HepG2 (cell line): ENCODE measurements around the gene PRKAR2A. TPM values are rescaled to one million over a fixed set of nuclear protein-coding genes. Genes with fewer than 3 reads are reported as not detected.

Source experiments
- ATAC-seq: fragments of 200-7000 bp; cut with Tn5 transposase; 3 replicates; pipeline ENCODE4 v1.9.1; 2020; ENCODE audit warnings: mild to moderate bottlenecking, moderate library complexity
- BruUV-seq: library from RNA; stranded (reverse); fragments of 400-500 nt; replicated peaks from 2 replicates; lab custom pipeline; 2021; lab: Mats Ljungman, UMichigan
- CTCF ChIA-PET: fragments of 300-600 bp; formaldehyde crosslinking; extraction: SDS; loops from one replicate; lab custom pipeline; 2021; ENCODE audit warnings: low total read pairs, inconsistent platforms, low intra/inter-chr PET ratio; lab: Yijun Ruan, JAX
- POLR2A ChIA-PET: fragments of 350-600 bp; sonication (Branson Sonifier 250); formaldehyde crosslinking; loops from one replicate; lab custom pipeline; 2020; ENCODE audit warnings: antibody characterized with exemption, inconsistent platforms; lab: Yijun Ruan, JAX
- DNase-seq: peaks from one replicate; pipeline ENCODE4 v3.0.0-alpha.2; 2015; ENCODE audit warnings: low spot score
- FAIRE-seq: peaks from 3 replicates; lab custom pipeline; 2011; peaks lifted over from hg19 to GRCh38; lab: Jason Lieb, UNC
- H2AFZ ChIP-seq: one replicate; pipeline ENCODE4 v1.6.1; 2011; ENCODE audit warnings: low read length, inconsistent platforms
- H3K27ac ChIP-seq: fragments of 300-600 bp; 3 replicates; pipeline ENCODE4 v1.8.0; 2011; ENCODE audit warnings: mixed run types, mild to moderate bottlenecking, mixed read lengths, low read length, inconsistent platforms; ENCODE audit not compliant: insufficient read depth; ENCODE audit errors: extremely low read length
- H3K27me3 ChIP-seq, 2 experiments: fragments of 200-600 bp in 1 of 2; 2 replicates in 1 of 2; 3 replicates in 1 of 2; pipeline versions ENCODE4 v1.6.0 to v1.8.0; 2011; ENCODE audit warnings: low read length in 2 of 2, mild to moderate bottlenecking in 2 of 2, moderate library complexity in 2 of 2, inconsistent platforms in 1 of 2; ENCODE audit not compliant: insufficient read depth in 2 of 2, control insufficient read depth in 1 of 2
- H3K36me3 ChIP-seq, 2 experiments: fragments of 200-600 bp in 1 of 2; replicated peaks in 1 of 2; 2 replicates in 1 of 2; 3 replicates in 1 of 2; pipeline versions ENCODE4 v1.5.1 to v1.8.0; 2011; ENCODE audit warnings: low read length in 2 of 2, inconsistent platforms in 1 of 2; ENCODE audit not compliant: insufficient read depth in 2 of 2, control insufficient read depth in 1 of 2
- H3K4me1 ChIP-seq: 2 replicates; pipeline ENCODE4 v1.5.1; 2012; ENCODE audit warnings: low read length, inconsistent platforms; ENCODE audit not compliant: insufficient read depth
- H3K4me2 ChIP-seq: 2 replicates; pipeline ENCODE4 v1.6.0; 2011; ENCODE audit warnings: low read depth, low read length, inconsistent platforms
- H3K4me3 ChIP-seq, 3 experiments: fragments of 200-600 bp in 1 of 3; sonication (generic), shearing (Covaris generic) in 1 of 3; replicated peaks in 1 of 3; 2 replicates each; pipeline ENCODE4 v1.5.1; 2011 to 2016; ENCODE audit warnings: low read length in 3 of 3, inconsistent platforms in 2 of 3, low read depth in 2 of 3, mild to moderate bottlenecking in 2 of 3, control low read depth in 1 of 3, mixed read lengths in 1 of 3; ENCODE audit not compliant: insufficient read depth in 1 of 3
- H3K79me2 ChIP-seq: one replicate; pipeline ENCODE4 v1.6.1; 2011; ENCODE audit warnings: low read length, inconsistent platforms; ENCODE audit not compliant: insufficient read depth
- H3K9ac ChIP-seq: 2 replicates; pipeline ENCODE4 v1.6.0; 2011; ENCODE audit warnings: mild to moderate bottlenecking, low read depth, low read length, inconsistent platforms; ENCODE audit not compliant: insufficient read depth
- H3K9me3 ChIP-seq: 2 replicates; pipeline ENCODE4 v1.5.1; 2012; ENCODE audit warnings: mild to moderate bottlenecking, low read length
- H4K20me1 ChIP-seq: 2 replicates; pipeline ENCODE4 v1.6.0; 2011; ENCODE audit warnings: inconsistent platforms, mild to moderate bottlenecking, low read length, moderate library complexity; ENCODE audit not compliant: insufficient read depth
- CENPT ChIP-seq: sonication (generic); formaldehyde crosslinking; IDR thresholded peaks from 2 replicates; pipeline ENCODE4 v1.8.0; 2022; ENCODE audit warnings: low read depth, mild to moderate bottlenecking, moderate library complexity, missing genetic modification reagents
- FOXP1 ChIP-seq, 2 experiments: fragments of 450-650 bp in 1 of 2; IDR thresholded peaks; 2 replicates each; pipeline ENCODE4 v1.6.1; 2017 to 2018; ENCODE audit warnings: antibody characterized with exemption in 1 of 2
- MIER3 ChIP-seq: IDR thresholded peaks from 2 replicates; pipeline ENCODE4 v1.6.1; 2016; ENCODE audit warnings: missing compliant biosample characterization, borderline replicate concordance
- NFE2L1 ChIP-seq: sonication (generic); formaldehyde crosslinking; IDR thresholded peaks from 2 replicates; pipeline ENCODE4 v1.4.0; 2020; ENCODE audit warnings: missing genetic modification reagents, mild to moderate bottlenecking, borderline replicate concordance
- NFYC ChIP-seq: IDR thresholded peaks from 2 replicates; pipeline ENCODE4 v1.6.1; 2016; ENCODE audit warnings: missing genetic modification reagents, missing compliant biosample characterization
- SNRNP70 ChIP-seq: fragments of 200-400 bp; formaldehyde crosslinking; IDR thresholded peaks from 2 replicates; pipeline ENCODE4 v1.6.1; 2017; ENCODE audit warnings: mild to moderate bottlenecking, low read depth, low read length, moderate library complexity
- SOX13 ChIP-seq, 3 experiments: fragments of 450-650 bp in 1 of 3; sonication (generic) in 1 of 3; formaldehyde crosslinking in 1 of 3; IDR thresholded peaks in 2 of 3; conservative IDR thresholded peaks in 1 of 3; 2 replicates each; pipeline versions ENCODE4 v1.5.0 to v1.6.1; 2016 to 2020; ENCODE audit warnings: antibody characterized with exemption in 1 of 3, mild to moderate bottlenecking in 1 of 3, missing compliant biosample characterization in 1 of 3, missing genetic modification reagents in 1 of 3, moderate library complexity in 1 of 3
- SOX5 ChIP-seq: IDR thresholded peaks from 2 replicates; pipeline ENCODE4 v1.6.1; 2016; ENCODE audit warnings: borderline replicate concordance
- ZBTB38 ChIP-seq: sonication (generic); formaldehyde crosslinking; IDR thresholded peaks from 2 replicates; pipeline ENCODE4 v1.5.1; 2020; ENCODE audit warnings: mild to moderate bottlenecking, missing genetic modification reagents
- ZNF3 ChIP-seq: IDR thresholded peaks from 2 replicates; pipeline ENCODE4 v1.7.0; 2017; ENCODE audit warnings: inconsistent platforms
- ZNF441 ChIP-seq: sonication (generic); formaldehyde crosslinking; IDR thresholded peaks from 2 replicates; pipeline ENCODE4 v1.7.0; 2021; ENCODE audit warnings: missing genetic modification reagents, borderline replicate concordance
- ZNF713 ChIP-seq: sonication (generic); formaldehyde crosslinking; IDR thresholded peaks from 2 replicates; pipeline ENCODE4 v1.4.0; 2020; ENCODE audit warnings: mild to moderate bottlenecking, missing genetic modification reagents
- WGBS: methylation state at CpG from one replicate; pipeline ENCODE4 v1.1.6; 2017; ENCODE audit warnings: low lambda C conversion rate; 5-methylcytosine and 5-hydroxymethylcytosine counted together
- in situ Hi-C: cut with HindIII; loops from 2 replicates; pipeline ENCODE4 v1.10.0; 2017; ENCODE audit warnings: low pct_unique_long_range_greater_than_20kb; ENCODE audit not compliant: extremely low pct_ligation_motif_present
- intact Hi-C: fragments of 100-400 bp; cut with micrococcal nuclease; formaldehyde crosslinking; loops from one replicate; pipeline ENCODE4 v1.10.0; 2022; ENCODE audit not compliant: unreplicated experiment
- polyA plus RNA-seq, 8 experiments: library from polyadenylated mRNA; depleted of rRNA in 3 of 8; stranded (reverse) in 7 of 8; unstranded in 1 of 8; fragments of >200 nt; fragmentation: Illumina TruSeq in 4 of 8; extraction: Trizol in 4 of 8; gene quantifications; 2 replicates each; pipeline versions ENCODE4 v1.2.1 to v1.2.3, GENCODE V29; 2011 to 2016; ENCODE audit warnings: low read depth in 4 of 8, missing spikeins in 1 of 8, mixed read lengths in 1 of 8; ENCODE audit not compliant: insufficient read depth in 1 of 8
- total RNA-seq, 5 experiments: library from RNA; depleted of rRNA; stranded (reverse); fragments of >200 nt; fragmentation: Illumina TruSeq; extraction: Trizol; gene quantifications; 2 replicates each; pipeline ENCODE4 v1.2.3, GENCODE V29; 2016; ENCODE audit warnings: low read depth in 1 of 5
- TF ChIP-seq, protein P1 (sequence below): sonication (generic); formaldehyde crosslinking; IDR thresholded peaks from 2 replicates; pipeline ENCODE4 v1.4.0; 2020; ENCODE audit warnings: missing genetic modification reagents
- TF ChIP-seq, protein P2 (sequence below): sonication (generic); formaldehyde crosslinking; IDR thresholded peaks from 2 replicates; pipeline ENCODE4 v1.4.0; 2020; ENCODE audit warnings: missing genetic modification reagents

PRKAR2A gene
- total and polyA plus RNA-seq, 2 of the 13 experiments (the other 11 are each of a cell fraction or from before 2014, with no cell fraction given), result 11.8 to 29.2 TPM

DNA sequence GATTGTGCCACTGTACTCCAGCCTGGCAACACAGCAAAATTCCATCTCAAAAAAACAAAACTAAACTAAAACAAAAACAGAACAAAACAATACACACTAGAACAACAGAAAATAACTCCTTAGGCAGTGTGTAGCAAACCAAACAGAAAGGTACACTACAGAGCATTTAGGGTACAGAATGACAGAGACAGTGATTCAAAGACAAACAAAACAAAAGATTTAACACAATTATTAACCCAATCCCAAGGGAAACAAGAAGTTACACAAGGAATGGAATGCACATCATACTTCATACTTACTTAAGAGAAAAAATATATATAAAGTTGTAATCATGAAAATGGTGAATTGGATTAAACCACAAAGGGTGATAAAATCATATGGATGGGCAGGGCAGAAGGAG, 38.1 kb upstream of the PRKAR2A start:
- intact Hi-C loops, result no loop called here
- ChIA-PET POLR2A (interaction anchor here (0.8 to 3.2 kb wide), 2 partner anchors 12 to 13 kb away, joined by 3 to 22 read pairs; partner anchors contain the start of gene SLC25A20), CTCF (no interaction called here)
- H3K79me2 ChIP-seq, result no peaks in the 10 kb centered on the region
- in situ Hi-C loops, result no loop called here
- FAIRE-seq (no peak), DNase-seq (no peak), ATAC-seq (peak; percentile 69)
- no peaks in the 10 kb centered on the region for H3K9me3 ChIP-seq
- H3K9ac ChIP-seq, result no peak overlapping the region
- H3K36me3 ChIP-seq, result peaks cover 0 to 4% of the 10 kb centered on the region in 2 experiments; a peak in 1 of 5 replicates
- no peaks in the 10 kb centered on the region for H4K20me1 ChIP-seq
- TF ChIP-seq ZNF3 (CRISPR knock-in tag), result no peak
- 0 out of 2 replicates have a peak, but pooled peaks have one; percentile 40 for TF ChIP-seq SOX5 (CRISPR knock-in tag)
- no peak for TF ChIP-seq CENPT (CRISPR knock-in tag)
- no peak for TF ChIP-seq ZNF713 (CRISPR knock-in tag)
- TF ChIP-seq SOX13 (IDR thresholded peaks at IDR 0.05), result no peak
- peak in 1 of 2 experiments; percentile 54; a peak in 1 of 4 replicates for TF ChIP-seq SOX13 (CRISPR knock-in tag; conservative IDR thresholded peaks at IDR 0.05 in 1 of 2, IDR thresholded peaks at IDR 0.05 in 1 of 2)
- no peak for TF ChIP-seq FOXP1 (IDR thresholded peaks at IDR 0.05)
- TF ChIP-seq FOXP1 (CRISPR knock-in tag; IDR thresholded peaks at IDR 0.05), result 0 out of 2 replicates have a peak, but pooled peaks have one; percentile 33
- no peak overlapping the region for H3K27ac ChIP-seq
- no TSS peak for BruUV-seq
- no peak overlapping the region for H3K4me3 ChIP-seq
- H3K4me2 ChIP-seq, result no peak overlapping the region
- no peaks in the 10 kb centered on the region for H3K27me3 ChIP-seq
- peaks cover 37% of the 10 kb centered on the region for H3K4me1 ChIP-seq
- H2AFZ ChIP-seq, result no peak overlapping the region

DNA sequence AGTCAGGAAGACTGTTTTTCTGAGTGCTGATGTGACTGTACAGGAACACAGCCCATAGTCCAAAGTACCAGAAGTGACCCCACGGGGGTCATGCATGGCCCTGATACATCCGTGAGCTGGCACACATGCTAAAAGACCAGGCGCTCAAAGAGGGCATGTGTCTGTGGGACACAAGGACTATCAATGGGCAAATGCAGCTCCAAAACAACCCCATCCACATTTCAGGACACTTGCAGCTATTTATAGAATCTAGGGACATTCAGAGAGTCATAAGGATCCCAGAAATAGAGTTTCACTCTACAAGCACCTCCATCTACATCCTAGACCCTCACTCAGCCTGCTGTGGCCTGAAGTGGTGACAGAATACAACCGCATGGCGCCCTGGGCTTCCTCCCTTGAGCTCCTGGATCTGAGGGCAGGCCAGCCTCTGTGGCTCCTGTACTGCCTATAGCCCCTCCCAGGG, 34.0 kb upstream of the PRKAR2A start:
- Histone ChIP-seq H3K4me3 (no peak overlapping the region), H3K79me2 (no peaks in the 10 kb centered on the region), H2AFZ (no peak overlapping the region), H4K20me1 (no peaks in the 10 kb centered on the region), H3K9ac (no peak overlapping the region), H3K9me3 (no peaks in the 10 kb centered on the region), H3K27ac (no peak overlapping the region), H3K36me3 (peaks cover 0 to 4% of the 10 kb centered on the region in 2 experiments; a peak in 1 of 5 replicates), H3K4me1 (peaks cover 39% of the 10 kb centered on the region), H3K27me3 (no peaks in the 10 kb centered on the region), H3K4me2 (no peak overlapping the region)
- in situ Hi-C loops, result no loop called here
- intact Hi-C loops, result no loop called here
- ATAC-seq (peak; percentile 48), DNase-seq (no peak), FAIRE-seq (no peak)
- 90% methylated on average over 5 of the region's 5 CpGs for WGBS
- CTCF ChIA-PET, result no interaction called here
- POLR2A ChIA-PET, result interaction anchor here (1.1 kb wide), 1 partner anchor 34 kb away, joined by 3 read pairs; the partner anchor contains the start of gene PRKAR2A
- BruUV-seq, result no TSS peak
- TF ChIP-seq NFYC (CRISPR knock-in tag), result no peak
- no peak for TF ChIP-seq NFE2L1 (CRISPR knock-in tag)
- TF ChIP-seq, protein P1, sequence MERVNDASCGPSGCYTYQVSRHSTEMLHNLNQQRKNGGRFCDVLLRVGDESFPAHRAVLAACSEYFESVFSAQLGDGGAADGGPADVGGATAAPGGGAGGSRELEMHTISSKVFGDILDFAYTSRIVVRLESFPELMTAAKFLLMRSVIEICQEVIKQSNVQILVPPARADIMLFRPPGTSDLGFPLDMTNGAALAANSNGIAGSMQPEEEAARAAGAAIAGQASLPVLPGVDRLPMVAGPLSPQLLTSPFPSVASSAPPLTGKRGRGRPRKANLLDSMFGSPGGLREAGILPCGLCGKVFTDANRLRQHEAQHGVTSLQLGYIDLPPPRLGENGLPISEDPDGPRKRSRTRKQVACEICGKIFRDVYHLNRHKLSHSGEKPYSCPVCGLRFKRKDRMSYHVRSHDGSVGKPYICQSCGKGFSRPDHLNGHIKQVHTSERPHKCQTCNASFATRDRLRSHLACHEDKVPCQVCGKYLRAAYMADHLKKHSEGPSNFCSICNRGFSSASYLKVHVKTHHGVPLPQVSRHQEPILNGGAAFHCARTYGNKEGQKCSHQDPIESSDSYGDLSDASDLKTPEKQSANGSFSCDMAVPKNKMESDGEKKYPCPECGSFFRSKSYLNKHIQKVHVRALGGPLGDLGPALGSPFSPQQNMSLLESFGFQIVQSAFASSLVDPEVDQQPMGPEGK (CRISPR knock-in tag), result no peak
- TF ChIP-seq MIER3 (CRISPR knock-in tag), result no peak
- TF ChIP-seq ZNF441 (CRISPR knock-in tag), result no peak
- no peak for TF ChIP-seq ZBTB38 (CRISPR knock-in tag)
- no peak for TF ChIP-seq SNRNP70
- TF ChIP-seq, protein P2, sequence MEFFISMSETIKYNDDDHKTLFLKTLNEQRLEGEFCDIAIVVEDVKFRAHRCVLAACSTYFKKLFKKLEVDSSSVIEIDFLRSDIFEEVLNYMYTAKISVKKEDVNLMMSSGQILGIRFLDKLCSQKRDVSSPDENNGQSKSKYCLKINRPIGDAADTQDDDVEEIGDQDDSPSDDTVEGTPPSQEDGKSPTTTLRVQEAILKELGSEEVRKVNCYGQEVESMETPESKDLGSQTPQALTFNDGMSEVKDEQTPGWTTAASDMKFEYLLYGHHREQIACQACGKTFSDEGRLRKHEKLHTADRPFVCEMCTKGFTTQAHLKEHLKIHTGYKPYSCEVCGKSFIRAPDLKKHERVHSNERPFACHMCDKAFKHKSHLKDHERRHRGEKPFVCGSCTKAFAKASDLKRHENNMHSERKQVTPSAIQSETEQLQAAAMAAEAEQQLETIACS (CRISPR knock-in tag), result no peak
